Stimulated activated CD4-positive, alpha-beta T cell treated with anti-CD3 and anti-CD28 coated beads, Interleukin-12 subunit alpha, Interleukin-12 subunit beta, amount 100 ng/mL, for 24 hours (primary cell): ENCODE measurements around the gene STAC2.

ENCODE experiments used
- DNase-seq, 2 experiments: peaks; one replicate each; pipeline ENCODE4 v3.0.0-alpha.2; 2020; ENCODE audit warnings: low read depth in 2 of 2

The STAC2 gene

GRCh38 chr17:39209317-39210092 lies 16.2 kb downstream of the STAC2 start:
- peak; percentile 35 to 46 for DNase-seq

GRCh38 chr17:39208893-39209292 lies 16.9 kb downstream of the STAC2 start:
- DNase-seq, result no peak

GRCh38 chr17:39208136-39208535 lies 17.6 kb downstream of the STAC2 start:
- no peak for DNase-seq

- no peak for DNase-seq
These were observed 20.6 kb downstream of the STAC2 start for GRCh38 chr17:39205112-39205526.

DNA sequence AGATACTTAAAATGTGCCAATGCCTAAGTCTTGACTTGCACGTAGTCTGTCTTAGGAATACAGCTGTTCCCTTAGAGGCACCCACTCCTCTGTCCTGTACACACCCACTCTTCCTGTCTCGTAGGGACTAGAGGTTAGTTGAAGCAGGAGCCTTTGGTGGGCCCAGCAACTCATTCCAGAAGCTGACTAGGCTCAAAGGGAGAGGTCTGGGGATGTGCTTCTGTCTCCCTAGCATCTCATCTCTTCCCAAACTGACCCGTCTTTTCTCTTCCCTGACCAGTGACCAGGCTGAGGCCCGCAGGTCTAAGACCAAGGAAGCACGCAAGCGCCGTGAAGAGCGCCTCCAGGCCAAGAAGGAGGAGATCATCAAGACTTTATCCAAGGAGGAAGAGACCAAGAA lies 21.5 kb downstream of the STAC2 start:
- DNase-seq, result no peak

- DNase-seq, result no peak
These were observed 24.7 kb downstream of the STAC2 start for GRCh38 chr17:39200957-39201510.

DNA sequence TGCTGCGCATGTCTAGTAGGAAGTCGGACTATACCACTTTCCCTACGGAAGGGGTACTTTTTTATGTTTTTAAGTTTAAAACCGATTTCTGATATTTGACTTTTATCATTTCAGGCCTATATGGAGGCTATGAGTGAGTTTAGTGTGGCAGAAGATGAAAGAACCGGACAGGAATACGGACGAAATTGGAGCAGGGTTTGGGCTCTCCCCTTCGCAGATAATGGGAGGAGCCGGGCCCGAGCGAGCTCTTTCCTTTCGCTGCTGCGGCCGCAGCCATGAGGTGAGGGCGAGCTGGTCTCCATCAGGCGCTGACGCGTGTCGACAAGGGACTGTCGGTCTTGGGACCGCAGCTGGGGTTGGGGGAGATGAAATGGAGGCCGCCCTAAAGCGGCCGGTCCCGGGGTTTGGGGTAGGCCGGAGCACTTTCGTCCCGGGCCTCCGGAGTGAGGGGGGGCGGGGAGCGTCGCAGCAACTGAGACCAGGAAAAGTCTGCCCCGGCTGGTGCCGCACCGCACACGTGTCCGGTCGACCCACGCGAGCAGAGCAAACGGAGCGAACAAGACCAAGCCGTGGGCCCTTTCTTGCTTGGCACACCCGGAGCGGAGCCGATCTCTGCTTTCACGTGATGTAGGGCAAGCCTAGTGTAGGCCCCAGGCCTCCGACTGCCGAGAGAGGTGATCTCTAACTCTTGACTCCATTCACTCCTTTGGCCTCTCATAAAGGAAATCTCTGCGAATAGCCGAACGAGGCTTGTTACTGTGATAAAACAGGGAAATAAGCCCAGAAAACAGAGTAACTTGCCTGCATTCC lies 25.5 kb downstream of the STAC2 start, which contains the start of gene RPL19:
RPL19 (plus strand) TSS at position 214 of the 810 bp plus-strand sequence; CDS start at position 276, 62 bp downstream.
- peak; percentile 67 to 70 for DNase-seq

GRCh38 chr17:39199820-39200069 lies 26.0 kb downstream of the STAC2 start:
- DNase-seq, result peak; percentile 80 to 87

GRCh38 chr17:39198186-39198566 lies 27.6 kb downstream of the STAC2 start:
- no peak for DNase-seq

GRCh38 chr17:39197380-39198185 lies 28.2 kb downstream of the STAC2 start, which contains the start of gene CACNB1:
CACNB1 (minus strand) TSS chr17:39197669; CDS start chr17:39197495, 174 bp downstream.
- DNase-seq, result peak; percentile 47 to 72

- DNase-seq, result no peak
These were observed 28.9 kb downstream of the STAC2 start for GRCh38 chr17:39196808-39197291.

GRCh38 chr17:39196241-39196807 lies 29.4 kb downstream of the STAC2 start:
- no peak for DNase-seq

GRCh38 chr17:39195568-39196160 lies 30.1 kb downstream of the STAC2 start:
- no peak for DNase-seq

DNA sequence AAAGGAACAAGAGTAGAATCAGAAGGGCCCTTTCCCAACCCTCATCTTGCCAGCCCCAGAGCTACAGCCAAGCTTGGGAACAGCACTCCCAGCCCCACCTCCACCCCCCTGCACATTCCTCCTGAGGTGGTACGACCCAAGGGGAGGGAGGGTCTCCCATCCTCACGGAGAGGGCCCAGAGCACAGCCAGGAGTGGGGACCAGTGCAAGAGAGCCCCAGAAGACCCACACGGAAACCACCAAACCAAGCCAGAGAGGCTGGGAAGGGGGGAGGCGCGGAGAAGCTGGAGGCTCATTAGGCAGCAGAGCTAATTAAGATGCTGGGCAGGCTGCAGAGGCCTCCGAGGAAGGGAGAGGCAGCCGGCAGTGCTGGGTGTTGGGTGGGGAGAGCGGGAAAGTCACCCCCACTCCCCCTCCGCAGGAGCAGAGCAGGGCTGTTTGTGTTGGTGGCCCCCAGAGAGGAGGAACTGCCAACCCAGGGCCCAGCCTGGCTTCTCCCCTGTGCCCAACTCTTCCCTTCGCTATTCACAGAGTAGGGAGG lies 30.7 kb downstream of the STAC2 start:
- no peak for DNase-seq

- no peak for DNase-seq
These were observed 31.4 kb downstream of the STAC2 start for GRCh38 chr17:39194089-39194984.

GRCh38 chr17:39193346-39193745 lies 32.4 kb downstream of the STAC2 start:
- DNase-seq, result no peak

- no peak for DNase-seq
These were observed 32.8 kb downstream of the STAC2 start for GRCh38 chr17:39192901-39193300.

GRCh38 chr17:39191750-39192510 lies 33.8 kb downstream of the STAC2 start:
- no peak for DNase-seq
